Measurements from ENCODE around the gene CDNF. TPM values are rescaled to one million over a fixed set of nuclear protein-coding genes. Genes with fewer than 3 reads are reported as not detected.

Gene CDNF
- 10 to 100 TPM; 15.8 to 18.4 TPM for total RNA-seq

DNA sequence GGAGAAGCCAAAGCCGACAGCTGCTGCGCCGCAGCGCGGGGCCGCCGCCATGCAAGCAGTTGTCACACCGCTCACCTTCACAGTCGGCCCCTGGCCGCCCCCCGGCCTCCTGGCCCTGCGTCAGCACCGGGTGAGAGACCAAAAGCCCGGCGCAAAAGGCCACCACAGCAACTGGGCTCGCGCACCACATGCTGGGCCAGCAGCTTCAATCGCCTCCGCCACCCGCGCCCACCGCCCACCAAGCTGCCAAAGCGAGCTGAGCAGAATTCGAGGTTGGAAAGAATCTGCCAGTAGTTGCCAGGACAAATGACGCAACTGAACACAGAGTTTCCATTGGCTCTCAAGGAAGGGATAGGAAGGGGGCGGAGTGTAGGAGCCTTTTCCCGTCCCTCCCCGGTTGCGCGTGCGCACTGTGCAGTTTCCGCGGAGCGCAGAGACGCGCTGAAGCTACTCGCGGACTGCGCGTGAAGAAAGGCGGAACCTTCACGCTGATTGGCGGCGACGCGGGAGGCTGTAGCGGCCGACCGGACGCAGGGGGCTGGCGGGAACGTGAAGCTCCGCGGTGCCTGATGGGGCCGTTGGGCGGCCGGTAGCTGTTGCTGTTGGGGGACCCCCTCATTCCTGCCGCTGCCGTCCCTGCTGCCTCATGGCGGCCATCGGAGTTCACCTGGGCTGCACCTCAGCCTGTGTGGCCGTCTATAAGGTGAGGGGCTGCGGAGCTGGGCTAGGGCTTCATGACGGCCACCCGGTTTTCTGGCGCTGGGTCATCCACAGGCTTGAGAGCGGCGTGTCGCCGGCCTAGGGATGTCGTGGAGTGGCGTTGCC is at the start of gene CDNF, which contains the start of the genes HSPA14 and MSANTD7:
Gene CDNF, minus strand, starts transcription at position 281 of the 825 bp plus-strand sequence. Its CDS starts 91 bp downstream, at position 190.
Gene HSPA14, plus strand, starts transcription at position 550 of the 825 bp plus-strand sequence. Its CDS starts 97 bp downstream, at position 647.
Gene MSANTD7, plus strand, starts transcription at position 550 of the 825 bp plus-strand sequence. CDS start 3,979 bp downstream, outside the sequence.
- Histone ChIP-seq H3K27me3 (replicated peaks; ENCODE audit: insufficient read depth) (no peaks in the 10 kb centered on the region), H3K9me3 (no peaks in the 10 kb centered on the region), H3K4me3 (peak within 1 kb of the TSS; percentile 79 to 87), H3K36me3 (peaks cover 6 to 9% of the 10 kb centered on the region in 2 donors), H3K27ac (peak within 1 kb of the TSS; percentile 95 to 99), H3K4me1 (replicated peaks) (no peaks in the 10 kb centered on the region)
- peak; percentile 100 for TF ChIP-seq POLR2AphosphoS5 (IDR thresholded peaks at IDR 0.05)
- TF ChIP-seq POLR2A (IDR thresholded peaks at IDR 0.05): peak; percentile 83
- TF ChIP-seq, protein P1, sequence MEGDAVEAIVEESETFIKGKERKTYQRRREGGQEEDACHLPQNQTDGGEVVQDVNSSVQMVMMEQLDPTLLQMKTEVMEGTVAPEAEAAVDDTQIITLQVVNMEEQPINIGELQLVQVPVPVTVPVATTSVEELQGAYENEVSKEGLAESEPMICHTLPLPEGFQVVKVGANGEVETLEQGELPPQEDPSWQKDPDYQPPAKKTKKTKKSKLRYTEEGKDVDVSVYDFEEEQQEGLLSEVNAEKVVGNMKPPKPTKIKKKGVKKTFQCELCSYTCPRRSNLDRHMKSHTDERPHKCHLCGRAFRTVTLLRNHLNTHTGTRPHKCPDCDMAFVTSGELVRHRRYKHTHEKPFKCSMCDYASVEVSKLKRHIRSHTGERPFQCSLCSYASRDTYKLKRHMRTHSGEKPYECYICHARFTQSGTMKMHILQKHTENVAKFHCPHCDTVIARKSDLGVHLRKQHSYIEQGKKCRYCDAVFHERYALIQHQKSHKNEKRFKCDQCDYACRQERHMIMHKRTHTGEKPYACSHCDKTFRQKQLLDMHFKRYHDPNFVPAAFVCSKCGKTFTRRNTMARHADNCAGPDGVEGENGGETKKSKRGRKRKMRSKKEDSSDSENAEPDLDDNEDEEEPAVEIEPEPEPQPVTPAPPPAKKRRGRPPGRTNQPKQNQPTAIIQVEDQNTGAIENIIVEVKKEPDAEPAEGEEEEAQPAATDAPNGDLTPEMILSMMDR (IDR thresholded peaks at IDR 0.05): peak in 1 of 4 experiments; percentile 4
- intact Hi-C loops (cut with DNase I): loop anchor here (5.0 to 10.0 kb wide), 3 partner anchors 39 to 257 kb away; partner anchors contain the start of genes RPP38 and SUV39H2
- WGBS: under 1% methylated on average over 43 of the region's 72 CpGs
- DNase-seq (ENCODE audit: low spot score): peak; percentile 99

DNA sequence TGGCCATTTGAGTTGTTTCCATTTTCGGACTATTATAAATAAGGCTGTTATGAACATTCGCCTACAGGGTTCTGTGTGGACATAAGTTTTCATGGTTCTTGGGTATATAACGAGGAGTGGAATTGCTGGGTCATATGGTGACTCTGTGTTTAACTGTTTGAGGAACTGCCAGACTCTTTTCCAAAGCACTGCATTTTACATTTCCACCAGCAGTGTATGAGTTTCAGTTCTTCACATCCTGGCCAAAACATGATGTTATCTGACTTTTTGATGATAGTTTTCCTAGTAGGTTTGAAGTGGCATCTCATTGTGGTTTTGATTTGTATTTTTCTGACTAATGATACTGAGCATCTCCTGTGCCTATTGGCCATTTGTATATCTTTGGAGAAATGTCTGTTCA is 46.2 kb upstream of the CDNF start:
- TF ChIP-seq, protein P1 (IDR thresholded peaks at IDR 0.05): no peak
- TF ChIP-seq POLR2A (IDR thresholded peaks at IDR 0.05) (no peak), POLR2AphosphoS5 (IDR thresholded peaks at IDR 0.05) (no peak)
- WGBS: 86% methylated on average over 3 of the region's 3 CpGs
- DNase-seq (ENCODE audit: low spot score): no peak
- H3K4me3 ChIP-seq: no peak overlapping the region
- no peak overlapping the region for H3K27ac ChIP-seq
- no peaks in the 10 kb centered on the region for H3K9me3 ChIP-seq
- intact Hi-C loops (cut with DNase I): no loop called here
- no peaks in the 10 kb centered on the region for H3K36me3 ChIP-seq
- H3K4me1 ChIP-seq (replicated peaks): no peaks in the 10 kb centered on the region
- no peaks in the 10 kb centered on the region for H3K27me3 ChIP-seq (replicated peaks; ENCODE audit: insufficient read depth)

DNA sequence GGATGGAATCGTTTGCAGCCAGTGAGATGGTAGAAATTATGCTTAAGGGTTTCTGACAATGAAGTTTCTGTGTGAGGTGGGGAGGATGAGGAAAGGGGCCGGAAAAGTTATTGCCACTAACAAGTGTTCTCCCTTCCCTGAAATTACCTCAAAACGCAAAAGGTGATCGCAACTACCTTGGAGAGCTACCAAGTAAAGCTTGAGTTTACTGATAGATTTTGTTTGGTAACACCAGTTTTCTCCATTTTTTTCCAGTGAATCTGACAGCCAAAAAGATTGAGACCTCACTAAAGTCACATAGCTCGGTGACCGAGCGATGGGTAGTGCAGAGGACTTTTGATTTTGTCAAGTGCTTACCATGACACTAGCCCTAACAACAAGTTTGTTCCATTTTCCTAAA is 42.4 kb upstream of the CDNF start:
- 46% methylated on average over 7 of the region's 7 CpGs for WGBS
- no peak for DNase-seq (ENCODE audit: low spot score)
- intact Hi-C loops (cut with DNase I): no loop called here

DNA sequence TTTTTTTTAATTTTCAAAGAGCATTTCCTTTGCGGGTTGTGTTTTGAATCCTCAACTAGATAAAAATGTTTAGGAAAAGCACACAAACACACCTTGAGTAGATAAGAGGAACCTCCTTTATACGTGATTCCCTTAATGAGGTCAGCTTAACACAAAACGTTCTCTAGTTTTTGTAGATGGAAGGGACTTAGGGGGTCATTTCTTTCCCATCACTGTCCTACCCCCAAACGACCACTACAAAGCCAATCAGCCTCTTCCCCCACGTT is 42.0 kb upstream of the CDNF start:
- TF ChIP-seq, protein P1 (IDR thresholded peaks at IDR 0.05): no peak
- TF ChIP-seq POLR2A (IDR thresholded peaks at IDR 0.05) (no peak), POLR2AphosphoS5 (IDR thresholded peaks at IDR 0.05) (no peak)
- Histone ChIP-seq H3K4me1 (replicated peaks) (no peaks in the 10 kb centered on the region), H3K4me3 (peak overlapping the region; percentile 97), H3K27me3 (replicated peaks; ENCODE audit: insufficient read depth) (no peaks in the 10 kb centered on the region), H3K36me3 (no peaks in the 10 kb centered on the region), H3K27ac (peak overlapping the region in 1 of 2 donors; percentile 97), H3K9me3 (no peaks in the 10 kb centered on the region)
- DNase-seq (ENCODE audit: low spot score): no peak
- WGBS: 2% methylated on average over 5 of the region's 5 CpGs
- intact Hi-C loops (cut with DNase I): loop anchor here (5.0 kb wide), 2 partner anchors 43 to 77 kb away; partner anchors contain the start of genes CDNF, HSPA14, MEIG1 and MSANTD7

More for the DNA sequence above, 42.4 kb upstream of the CDNF start:
- TF ChIP-seq POLR2A (IDR thresholded peaks at IDR 0.05) (no peak), POLR2AphosphoS5 (IDR thresholded peaks at IDR 0.05) (no peak)
- TF ChIP-seq, protein P1 (IDR thresholded peaks at IDR 0.05): no peak
- Histone ChIP-seq H3K27me3 (replicated peaks; ENCODE audit: insufficient read depth) (no peaks in the 10 kb centered on the region), H3K36me3 (no peaks in the 10 kb centered on the region), H3K9me3 (no peaks in the 10 kb centered on the region), H3K4me1 (replicated peaks) (no peaks in the 10 kb centered on the region), H3K4me3 (peak overlapping the region in 1 of 2 donors; percentile 97), H3K27ac (no peak overlapping the region)
